Loucy (cell line): ENCODE measurements around the gene IFT80.

Source experiments
- H2AFZ ChIP-seq: fragments of 200-600 bp; sonication (generic); 2 replicates; pipeline ENCODE4 v1.6.0; 2016; ENCODE audit warnings: antibody characterized with exemption, mild to moderate bottlenecking, low read length, moderate library complexity
- H3F3A ChIP-seq: fragments of 200-600 bp; 2 replicates; pipeline ENCODE4 v1.6.0; 2016; ENCODE audit warnings: antibody characterized with exemption, low read depth, mild to moderate bottlenecking
- H3K27me3 ChIP-seq: fragments of 200-600 bp; sonication (generic); 2 replicates; pipeline ENCODE4 v1.6.1; 2014; ENCODE audit warnings: low read length, mild to moderate bottlenecking; ENCODE audit not compliant: insufficient read depth, poor library complexity, severe bottlenecking
- H3K36me3 ChIP-seq: fragments of 200-600 bp; sonication (generic); 2 replicates; pipeline ENCODE4 v1.6.1; 2016; ENCODE audit warnings: low read length; ENCODE audit not compliant: insufficient read depth
- H3K4me1 ChIP-seq: fragments of 200-600 bp; sonication (generic); 2 replicates; pipeline ENCODE4 v1.5.1; 2014; ENCODE audit warnings: low read length, mild to moderate bottlenecking; ENCODE audit not compliant: insufficient read depth, poor library complexity, severe bottlenecking
- H3K4me2 ChIP-seq: fragments of 200-600 bp; sonication (generic); 2 replicates; pipeline ENCODE4 v1.6.0; 2014; ENCODE audit warnings: antibody characterized with exemption, low read length, low read depth, mild to moderate bottlenecking; ENCODE audit not compliant: poor library complexity, severe bottlenecking
- H3K4me3 ChIP-seq: fragments of 200-600 bp; sonication (generic); 2 replicates; pipeline ENCODE4 v1.5.1; 2014; ENCODE audit warnings: low read length, mild to moderate bottlenecking, mixed read lengths; ENCODE audit not compliant: poor library complexity, severe bottlenecking
- H3K79me2 ChIP-seq: fragments of 200-600 bp; sonication (generic); 2 replicates; pipeline ENCODE4 v1.6.1; 2014; ENCODE audit warnings: low read length; ENCODE audit not compliant: insufficient read depth
- H3K9ac ChIP-seq: fragments of 200-600 bp; sonication (generic); 2 replicates; pipeline ENCODE4 v1.6.0; 2014; ENCODE audit warnings: mild to moderate bottlenecking, low read depth, low read length, moderate library complexity; ENCODE audit not compliant: poor library complexity, severe bottlenecking
- H3K9me2 ChIP-seq: fragments of 200-600 bp; sonication (generic); replicated peaks from 2 replicates; pipeline ENCODE4 v1.6.1; 2016; ENCODE audit warnings: low read depth, low read length, mixed read lengths
- H3K9me3 ChIP-seq: fragments of 200-600 bp; sonication (generic); 2 replicates; pipeline ENCODE4 v1.6.1; 2014; ENCODE audit warnings: mild to moderate bottlenecking, antibody characterized with exemption, low read length, low read depth; ENCODE audit not compliant: insufficient read depth
- H4K20me1 ChIP-seq: fragments of 200-600 bp; sonication (generic); 2 replicates; pipeline ENCODE4 v1.6.0; 2014; ENCODE audit warnings: antibody characterized with exemption, low read length, mild to moderate bottlenecking; ENCODE audit not compliant: insufficient read depth, poor library complexity, severe bottlenecking
- EZH2phosphoT487 ChIP-seq: fragments of 200-600 bp; IDR thresholded peaks from 2 replicates; pipeline ENCODE4 v1.6.1; 2018; ENCODE audit warnings: antibody characterized with exemption, mild to moderate bottlenecking, moderate library complexity, borderline replicate concordance
- TF ChIP-seq, protein P1 (sequence below): fragments of 200-600 bp; sonication (generic); conservative IDR thresholded peaks from 2 replicates; pipeline ENCODE4 v1.5.1; 2014; ENCODE audit warnings: mild to moderate bottlenecking, antibody characterized with exemption, low read length

Gene IFT80

DNA sequence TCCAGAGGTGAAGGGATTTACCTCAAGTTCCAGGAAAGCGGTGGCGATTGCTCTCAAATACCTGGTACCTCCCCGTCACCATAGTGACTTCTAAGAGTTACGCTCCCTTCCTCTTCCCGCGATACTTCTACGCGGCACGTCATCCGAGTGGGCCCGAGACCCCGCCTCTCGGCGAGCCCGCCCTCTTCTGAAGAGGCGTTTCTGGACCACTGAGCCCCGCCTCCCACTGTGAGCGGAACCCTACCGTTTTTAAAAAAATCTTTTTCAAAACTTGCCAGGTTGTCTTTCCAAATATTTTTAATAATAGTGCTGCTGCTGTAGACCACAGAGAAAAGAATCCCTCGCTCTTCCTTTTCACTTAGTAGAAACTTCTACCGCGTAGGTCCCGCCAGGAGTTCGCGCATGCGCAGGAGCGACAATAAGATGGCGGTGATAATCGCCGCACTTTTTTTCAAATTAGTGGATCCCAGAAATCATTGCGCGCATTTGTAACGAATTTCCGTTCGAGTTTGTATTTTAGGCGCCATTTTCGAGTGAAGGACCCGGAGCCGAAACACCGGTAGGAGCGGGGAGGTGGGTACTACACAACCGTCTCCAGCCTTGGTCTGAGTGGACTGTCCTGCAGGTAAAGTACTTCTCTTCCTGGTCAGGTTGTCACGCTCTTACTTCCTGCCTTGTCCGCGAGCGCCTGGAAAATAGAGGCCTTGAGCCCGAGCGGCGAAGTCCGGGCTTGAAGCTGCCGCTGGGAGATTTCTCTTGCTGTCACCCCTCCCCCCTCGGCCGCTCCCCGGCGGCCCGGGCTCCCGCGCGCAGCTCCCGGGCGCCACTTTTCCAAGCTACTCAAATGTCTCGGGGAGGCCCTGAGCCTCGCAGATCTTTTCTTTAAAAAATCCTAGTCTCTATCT lies at the start of gene IFT80, which contains the start of gene SMC4:
IFT80 (minus strand) TSS at position 101 of the 905 bp plus-strand sequence. CDS start 14,625 bp downstream, outside the sequence.
SMC4 (plus strand) TSS at position 526 of the 905 bp plus-strand sequence. CDS start 1,177 bp downstream, outside the sequence.
- peak within 1 kb of the TSS; percentile 98 for H3K4me3 ChIP-seq
- H2AFZ ChIP-seq: peak within 1 kb of the TSS; percentile 92
- H4K20me1 ChIP-seq: peaks cover 47% of the 10 kb centered on the region
- no peaks in the 10 kb centered on the region for H3F3A ChIP-seq
- no peaks in the 10 kb centered on the region for H3K9me3 ChIP-seq
- H3K36me3 ChIP-seq: peaks cover 18% of the 10 kb centered on the region
- H3K79me2 ChIP-seq: peaks cover 76% of the 10 kb centered on the region
- H3K9me2 ChIP-seq: no peaks in the 10 kb centered on the region
- TF ChIP-seq, protein P1, sequence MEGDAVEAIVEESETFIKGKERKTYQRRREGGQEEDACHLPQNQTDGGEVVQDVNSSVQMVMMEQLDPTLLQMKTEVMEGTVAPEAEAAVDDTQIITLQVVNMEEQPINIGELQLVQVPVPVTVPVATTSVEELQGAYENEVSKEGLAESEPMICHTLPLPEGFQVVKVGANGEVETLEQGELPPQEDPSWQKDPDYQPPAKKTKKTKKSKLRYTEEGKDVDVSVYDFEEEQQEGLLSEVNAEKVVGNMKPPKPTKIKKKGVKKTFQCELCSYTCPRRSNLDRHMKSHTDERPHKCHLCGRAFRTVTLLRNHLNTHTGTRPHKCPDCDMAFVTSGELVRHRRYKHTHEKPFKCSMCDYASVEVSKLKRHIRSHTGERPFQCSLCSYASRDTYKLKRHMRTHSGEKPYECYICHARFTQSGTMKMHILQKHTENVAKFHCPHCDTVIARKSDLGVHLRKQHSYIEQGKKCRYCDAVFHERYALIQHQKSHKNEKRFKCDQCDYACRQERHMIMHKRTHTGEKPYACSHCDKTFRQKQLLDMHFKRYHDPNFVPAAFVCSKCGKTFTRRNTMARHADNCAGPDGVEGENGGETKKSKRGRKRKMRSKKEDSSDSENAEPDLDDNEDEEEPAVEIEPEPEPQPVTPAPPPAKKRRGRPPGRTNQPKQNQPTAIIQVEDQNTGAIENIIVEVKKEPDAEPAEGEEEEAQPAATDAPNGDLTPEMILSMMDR: no peak
- no peak for TF ChIP-seq EZH2phosphoT487
- peaks cover 28% of the 10 kb centered on the region for H3K4me1 ChIP-seq
- peak within 1 kb of the TSS; percentile 100 for H3K9ac ChIP-seq
- H3K27me3 ChIP-seq: peaks cover 14% of the 10 kb centered on the region
- peak within 1 kb of the TSS; percentile 92 for H3K4me2 ChIP-seq

GRCh38 chr3:160447544-160447943 lies 48.5 kb upstream of the IFT80 start:
- H3K79me2 ChIP-seq: no peaks in the 10 kb centered on the region
- no peaks in the 10 kb centered on the region for H3K36me3 ChIP-seq
- no peaks in the 10 kb centered on the region for H3K4me1 ChIP-seq
- no peak for TF ChIP-seq EZH2phosphoT487
- TF ChIP-seq, protein P1: no peak
- H3K9me3 ChIP-seq: no peaks in the 10 kb centered on the region
- no peak overlapping the region for H3K4me3 ChIP-seq
- no peaks in the 10 kb centered on the region for H3F3A ChIP-seq
- no peaks in the 10 kb centered on the region for H3K9me2 ChIP-seq
- no peaks in the 10 kb centered on the region for H4K20me1 ChIP-seq
- H3K4me2 ChIP-seq: no peak overlapping the region
- no peak overlapping the region for H3K9ac ChIP-seq
- no peak overlapping the region for H2AFZ ChIP-seq
- H3K27me3 ChIP-seq: no peaks in the 10 kb centered on the region

- H4K20me1 ChIP-seq: no peaks in the 10 kb centered on the region
- H3K4me1 ChIP-seq: no peaks in the 10 kb centered on the region
- no peaks in the 10 kb centered on the region for H3K9me2 ChIP-seq
- no peak overlapping the region for H3K4me3 ChIP-seq
- no peaks in the 10 kb centered on the region for H3K79me2 ChIP-seq
- no peaks in the 10 kb centered on the region for H3F3A ChIP-seq
- H3K9ac ChIP-seq: no peak overlapping the region
- no peak overlapping the region for H2AFZ ChIP-seq
- no peaks in the 10 kb centered on the region for H3K36me3 ChIP-seq
- H3K9me3 ChIP-seq: no peaks in the 10 kb centered on the region
- no peaks in the 10 kb centered on the region for H3K27me3 ChIP-seq
- H3K4me2 ChIP-seq: no peak overlapping the region
- no peak for TF ChIP-seq EZH2phosphoT487
- TF ChIP-seq, protein P1: no peak
These were observed 47.6 kb upstream of the IFT80 start for GRCh38 chr3:160446522-160447056.
